HG03432 (cell line): ENCODE measurements around the gene SERPINB7.

Source experiments
- ATAC-seq: cut with Tn5 transposase; IDR thresholded peaks from one replicate; pipeline ENCODE4 v1.9.1; 2021; ENCODE audit warnings: mild to moderate bottlenecking, moderate library complexity; ENCODE audit not compliant: unreplicated experiment

The SERPINB7 gene

DNA sequence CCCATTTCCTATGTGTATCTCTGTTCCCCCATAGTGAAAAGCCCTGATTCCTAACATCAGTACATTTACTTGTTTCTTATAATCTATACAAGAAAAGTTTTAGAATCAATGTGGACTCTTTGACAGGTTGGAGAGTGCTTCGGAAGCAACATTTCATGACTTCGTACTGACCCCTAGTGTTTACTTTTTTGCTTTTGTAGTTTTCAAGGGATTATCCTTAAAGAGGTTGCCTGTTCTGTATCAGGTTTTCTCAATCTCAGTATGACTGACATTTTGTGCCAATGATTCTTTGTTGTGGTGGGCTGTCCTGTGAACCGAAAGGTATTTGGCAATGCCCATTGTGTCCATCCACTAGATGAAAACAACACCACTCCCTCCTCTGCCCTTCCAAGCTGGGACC is 69.0 kb downstream of the SERPINB7 start:
- ATAC-seq: peak; percentile 70

DNA sequence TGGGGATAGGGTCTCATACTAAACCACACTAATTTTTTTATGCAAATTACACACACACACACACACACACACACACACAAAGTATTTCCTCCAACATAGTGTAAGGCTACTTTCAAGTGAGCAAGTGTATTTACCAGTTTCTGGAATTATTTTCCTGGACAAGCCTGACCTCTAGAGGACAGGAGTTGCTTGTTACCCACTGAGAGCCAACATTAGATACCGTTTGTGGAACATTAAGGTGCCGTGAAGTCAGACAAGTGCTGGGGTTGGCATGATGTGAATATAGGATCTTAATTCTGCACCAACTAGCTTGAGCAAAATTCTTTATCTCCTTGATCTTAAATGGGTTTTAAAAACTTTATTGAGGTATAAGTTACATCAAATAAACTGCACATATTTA is 72.9 kb downstream of the SERPINB7 start:
- peak; percentile 55 for ATAC-seq

DNA sequence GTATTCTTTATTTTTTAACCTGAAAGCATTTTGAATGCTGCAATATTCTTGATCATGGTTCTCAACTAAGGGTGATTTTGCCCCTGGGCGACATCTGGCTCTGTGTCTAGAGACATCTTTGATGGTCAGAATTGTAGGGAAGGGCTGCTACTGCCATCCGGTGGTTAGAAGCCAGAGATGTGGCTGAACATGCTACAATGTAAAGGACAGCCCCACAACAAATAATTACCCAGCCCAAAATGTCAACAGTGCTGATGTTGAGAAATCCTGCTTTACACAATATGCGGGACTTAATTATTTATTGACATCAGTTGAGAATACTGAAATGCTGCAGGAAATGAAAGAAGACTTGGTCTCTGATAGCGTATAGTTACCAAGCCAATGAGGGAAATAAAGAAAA is 74.8 kb downstream of the SERPINB7 start:
- peak; percentile 72 for ATAC-seq

DNA sequence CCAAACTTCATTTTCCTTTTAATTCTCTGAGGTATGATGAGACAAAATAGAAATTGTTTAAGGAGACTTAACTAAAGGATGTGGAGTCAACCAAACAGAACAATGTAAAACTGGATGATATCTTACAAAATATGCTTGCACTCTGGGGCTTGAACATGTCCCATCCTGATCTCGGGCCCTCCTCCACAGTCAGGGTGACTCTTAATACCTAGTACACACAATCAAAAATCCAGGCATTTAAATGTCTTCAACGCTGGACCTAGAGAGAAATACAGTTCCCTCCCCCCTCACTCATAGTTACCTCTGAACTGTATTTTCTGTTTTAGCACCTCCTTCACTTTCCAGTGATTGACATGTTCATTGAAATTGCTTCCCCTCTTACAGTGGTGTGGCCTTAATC is 75.4 kb downstream of the SERPINB7 start:
- ATAC-seq: no peak
